ENCODE results near the gene KCNMA1. TPM values are rescaled to one million over a fixed set of nuclear protein-coding genes. Genes with fewer than 3 reads are reported as not detected.

KCNMA1 gene
- total RNA-seq, 4 donors from 2014 or later: 146 to 300 (median 265) TPM

- peak overlapping the region in 1 of 4 donors; percentile 14 for H3K27ac ChIP-seq (replicated peaks in 1 of 4)
- intact Hi-C loops (cut with DNase I): no loop called here
- peaks cover 0 to 24% (median 10%) of the 10 kb centered on the region in 4 donors for H3K36me3 ChIP-seq
- TF ChIP-seq POLR2A (IDR thresholded peaks at IDR 0.05; ENCODE audit: low read depth) (no peak), CTCF (IDR thresholded peaks at IDR 0.05) (no peak), POLR2AphosphoS5 (IDR thresholded peaks at IDR 0.05) (no peak), EP300 (IDR thresholded peaks at IDR 0.05) (no peak)
- H3K9me3 ChIP-seq: no peaks in the 10 kb centered on the region
- peak; percentile 74 for DNase-seq (ENCODE audit: extremely low spot score)
- WGBS: 61% methylated on average over 3 of the region's 3 CpGs
- H3K4me1 ChIP-seq: peaks cover 6 to 70% (median 61%) of the 10 kb centered on the region in 4 donors
- no peaks in the 10 kb centered on the region for H3K27me3 ChIP-seq
- no peak overlapping the region for H3K4me3 ChIP-seq
Measured at GRCh38 chr10:77079592-77080300, 557.9 kb downstream of the KCNMA1 start.

- H3K27ac ChIP-seq (replicated peaks in 1 of 4): no peak overlapping the region
- 67% methylated on average over 5 of the region's 7 CpGs for WGBS
- TF ChIP-seq CTCF (IDR thresholded peaks at IDR 0.05): no peak
- TF ChIP-seq POLR2AphosphoS5 (IDR thresholded peaks at IDR 0.05): no peak
- TF ChIP-seq EP300 (IDR thresholded peaks at IDR 0.05): no peak
- no peak for TF ChIP-seq POLR2A (IDR thresholded peaks at IDR 0.05; ENCODE audit: low read depth)
- peaks cover 0 to 26% (median 11%) of the 10 kb centered on the region in 4 donors for H3K36me3 ChIP-seq
- peaks cover 0 to 67% (median 59%) of the 10 kb centered on the region in 4 donors for H3K4me1 ChIP-seq
- H3K9me3 ChIP-seq: no peaks in the 10 kb centered on the region
- DNase-seq (ENCODE audit: extremely low spot score): peak; percentile 57
- no peak overlapping the region for H3K4me3 ChIP-seq
- no peaks in the 10 kb centered on the region for H3K27me3 ChIP-seq
- intact Hi-C loops (cut with DNase I): no loop called here
Measured at GRCh38 chr10:77077316-77077945, 560.2 kb downstream of the KCNMA1 start.

GRCh38 chr10:77075926-77076325 is 561.7 kb downstream of the KCNMA1 start:
- intact Hi-C loops (cut with DNase I): no loop called here
- Histone ChIP-seq H3K4me3 (no peak overlapping the region), H3K9me3 (no peaks in the 10 kb centered on the region), H3K27ac (replicated peaks in 1 of 4) (no peak overlapping the region), H3K36me3 (peaks cover 0 to 41% (median 18%) of the 10 kb centered on the region in 4 donors), H3K4me1 (peaks cover 0 to 66% (median 51%) of the 10 kb centered on the region in 4 donors), H3K27me3 (no peaks in the 10 kb centered on the region)
- WGBS: 72% methylated on average over 2 of the region's 2 CpGs
- peak; percentile 64 for DNase-seq (ENCODE audit: extremely low spot score)
- TF ChIP-seq POLR2AphosphoS5 (IDR thresholded peaks at IDR 0.05) (no peak), CTCF (IDR thresholded peaks at IDR 0.05) (no peak), EP300 (IDR thresholded peaks at IDR 0.05) (no peak), POLR2A (IDR thresholded peaks at IDR 0.05; ENCODE audit: low read depth) (no peak)

- peak overlapping the region; percentile 16 to 62 (median 51) for H3K27ac ChIP-seq (replicated peaks in 1 of 4)
- 38% methylated on average over 2 of the region's 2 CpGs for WGBS
- peak; percentile 7 for DNase-seq (ENCODE audit: extremely low spot score)
- TF ChIP-seq POLR2AphosphoS5 (IDR thresholded peaks at IDR 0.05) (peak in 1 of 2 donors; percentile 13), EP300 (IDR thresholded peaks at IDR 0.05) (no peak)
- intact Hi-C loops (cut with DNase I): no loop called here
- H3K36me3 ChIP-seq: peaks cover 0 to 46% (median 19%) of the 10 kb centered on the region in 4 donors
- no peak overlapping the region for H3K4me3 ChIP-seq
- H3K9me3 ChIP-seq: no peaks in the 10 kb centered on the region
- H3K4me1 ChIP-seq: peaks cover 0 to 59% (median 39%) of the 10 kb centered on the region in 4 donors
- H3K27me3 ChIP-seq: no peaks in the 10 kb centered on the region
Measured at GRCh38 chr10:77074104-77074624, 563.4 kb downstream of the KCNMA1 start.

- peak overlapping the region; percentile 16 to 62 (median 51) for H3K27ac ChIP-seq (replicated peaks in 1 of 4)
Measured at GRCh38 chr10:77073663-77073960, 564.0 kb downstream of the KCNMA1 start.

More at GRCh38 chr10:77073663-77073960, 564.0 kb downstream of the KCNMA1 start:
- H3K36me3 ChIP-seq: peaks cover 0 to 42% (median 16%) of the 10 kb centered on the region in 4 donors
- intact Hi-C loops (cut with DNase I): no loop called here
- no peak for TF ChIP-seq EP300 (IDR thresholded peaks at IDR 0.05)
- TF ChIP-seq POLR2AphosphoS5 (IDR thresholded peaks at IDR 0.05): no peak
- no peak for TF ChIP-seq CTCF (IDR thresholded peaks at IDR 0.05)
- TF ChIP-seq POLR2A (IDR thresholded peaks at IDR 0.05; ENCODE audit: low read depth): no peak
- no peak overlapping the region for H3K4me3 ChIP-seq
- H3K27me3 ChIP-seq: no peaks in the 10 kb centered on the region
- 90% methylated on average over 5 of the region's 5 CpGs for WGBS
- peaks cover 0 to 59% (median 39%) of the 10 kb centered on the region in 4 donors for H3K4me1 ChIP-seq
- H3K9me3 ChIP-seq: no peaks in the 10 kb centered on the region
- DNase-seq (ENCODE audit: extremely low spot score): peak; percentile 84
